Ovary (tissue), 9 donors: ENCODE results near the gene ANO2. TPM values are rescaled to one million over a fixed set of nuclear protein-coding genes. Genes with fewer than 3 reads are reported as not detected.

Source experiments
- DNase-seq, 5 donors: peaks; one replicate each; pipeline ENCODE4 v3.0.0-alpha.2; 2019 to 2020
- H3K27ac ChIP-seq, 2 donors: fragments of 200-600 bp; one replicate each; pipeline versions ENCODE4 v1.5.1 to v1.8.0; 2019 to 2022
- H3K27me3 ChIP-seq: fragments of 200-600 bp; one replicate; pipeline ENCODE4 v1.8.0; 2022
- H3K36me3 ChIP-seq: fragments of 200-600 bp; sonication (generic); one replicate; pipeline ENCODE4 v1.5.1; 2019
- H3K4me1 ChIP-seq: one replicate; pipeline ENCODE4 v1.8.1; 2013; ENCODE audit warnings: mild to moderate bottlenecking, moderate library complexity; ENCODE audit not compliant: insufficient read depth
- H3K4me3 ChIP-seq: fragments of 200-600 bp; sonication (generic); one replicate; pipeline ENCODE4 v1.5.1; 2017
- H3K9me3 ChIP-seq, 2 donors: fragments of 200-600 bp in 1 of 2; sonication (generic) in 1 of 2; one replicate each; pipeline versions ENCODE4 v1.5.1 to v1.8.1; 2013 to 2019; ENCODE audit warnings: mild to moderate bottlenecking in 1 of 2, moderate library complexity in 1 of 2
- CTCF ChIP-seq, 3 donors: fragments of 450-650 bp in 2 of 3; fragments of 200-600 bp in 1 of 3; IDR thresholded peaks; one replicate each; pipeline versions ENCODE4 v1.5.1 to v1.8.0; 2016 to 2022; ENCODE audit warnings: antibody characterized with exemption in 3 of 3, mild to moderate bottlenecking in 1 of 3
- EP300 ChIP-seq: sonication (generic); formaldehyde crosslinking; IDR thresholded peaks from one replicate; pipeline ENCODE4 v1.6.1; 2017; ENCODE audit warnings: antibody characterized with exemption
- POLR2A ChIP-seq: fragments of 450-650 bp; IDR thresholded peaks from one replicate; pipeline ENCODE4 v1.6.1; 2017; ENCODE audit warnings: antibody characterized with exemption, mild to moderate bottlenecking, moderate library complexity
- WGBS, 3 donors: extraction: QIAGEN DNeasy Blood & Tissue Kit in 1 of 3; methylation state at CpG; one replicate each; pipeline versions ENCODE4 v1.1.5 to v1.1.7; 2013 to 2017; 5-methylcytosine and 5-hydroxymethylcytosine counted together
- intact Hi-C, 4 donors: fragments of 100-400 bp; cut with DNase I; formaldehyde crosslinking; loops; one replicate each; pipeline versions ENCODE4 v1.11.0 to v1.15.1; 2022 to 2023
- polyA plus RNA-seq, 2 donors: library from polyadenylated mRNA; stranded (reverse); fragments of 200-250 nt in 1 of 2; fragments of 350-450 nt in 1 of 2; fragmentation: Illumina TruSeq in 1 of 2; extraction: RNeasy Lipid Tissue Mini Kit (QIAGEN cat#74804) in 1 of 2; gene quantifications; one replicate each; pipeline ENCODE4 v1.2.3, GENCODE V29; 2013 to 2014
- total RNA-seq, 7 donors: library from RNA; depleted of rRNA in 2 of 7; stranded (reverse); fragments of >200 nt in 2 of 7; fragmentation: NEBNext Ultra II Directional in 3 of 7; extraction: Animal tissue kit (Norgen Biotek cat#: 25700) in 3 of 7; gene quantifications; one replicate each; pipeline versions ENCODE4 v1.1.0 to v1.2.4, GENCODE V29; 2016 to 2023
- donor health status: DM: no; HTN: no; CAD: no; lungs with moderate emphysema.
- donor health status: DM: no; HTN: no; CAD: no.
- donor health status: Bipolar disorder and iron deficiency.
- donor health status: DM: yes; HTN: yes; CAD: no.
- donor health status: DM: no; HTN: no; CAD: no.
- donor health status: DM: yes; HTN: yes; CAD: no.

The ANO2 gene
- total and polyA plus RNA-seq, 9 donors: 3.0 to 6.7 (median 3.3) TPM

- Histone ChIP-seq H3K4me1 (no peaks in the 10 kb centered on the region), H3K4me3 (no peak overlapping the region)
- 61 to 73% (median 72%) methylated on average over 4 of the region's 4 CpGs for WGBS, 3 donors
Observed at GRCh38 chr12:5656836-5657235, 288.2 kb downstream of the ANO2 start.

GRCh38 chr12:5655120-5655519 lies 289.9 kb downstream of the ANO2 start:
- Histone ChIP-seq H3K27me3 (no peaks in the 10 kb centered on the region), H3K4me3 (no peak overlapping the region), H3K9me3 (no peaks in the 10 kb centered on the region), H3K27ac (no peak overlapping the region), H3K36me3 (no peaks in the 10 kb centered on the region), H3K4me1 (no peaks in the 10 kb centered on the region)
- TF ChIP-seq POLR2A: no peak
- TF ChIP-seq EP300: no peak
- TF ChIP-seq CTCF (IDR thresholded peaks at IDR 0.05): no peak
- DNase-seq: no peak
- 78 to 84% (median 80%) methylated on average over 3 of the region's 3 CpGs for WGBS, 3 donors
- intact Hi-C loops: no loop called here

More at GRCh38 chr12:5656836-5657235, 288.2 kb downstream of the ANO2 start:
- no peaks in the 10 kb centered on the region for H3K9me3 ChIP-seq
- no peak for TF ChIP-seq POLR2A
- no peak for TF ChIP-seq EP300
- TF ChIP-seq CTCF (IDR thresholded peaks at IDR 0.05): no peak
- H3K27me3 ChIP-seq: no peaks in the 10 kb centered on the region
- DNase-seq: no peak
- H3K27ac ChIP-seq: no peak overlapping the region
- H3K36me3 ChIP-seq: no peaks in the 10 kb centered on the region
- intact Hi-C loops: no loop called here

- no peak for TF ChIP-seq POLR2A
- TF ChIP-seq EP300: no peak
- TF ChIP-seq CTCF (IDR thresholded peaks at IDR 0.05): no peak
- Histone ChIP-seq H3K4me1 (no peaks in the 10 kb centered on the region), H3K36me3 (no peaks in the 10 kb centered on the region), H3K27ac (no peak overlapping the region), H3K9me3 (no peaks in the 10 kb centered on the region), H3K27me3 (no peaks in the 10 kb centered on the region), H3K4me3 (no peak overlapping the region)
- no peak for DNase-seq
- intact Hi-C loops: loop anchor here in 1 of 4 donors (5.0 kb wide), 1 partner anchor 227 kb away; no protein-coding TSS in a partner anchor
Observed at GRCh38 chr12:5654019-5654418, 291.0 kb downstream of the ANO2 start.

GRCh38 chr12:5650829-5651461 lies 294.1 kb downstream of the ANO2 start:
- no peaks in the 10 kb centered on the region for H3K9me3 ChIP-seq
- no peaks in the 10 kb centered on the region for H3K36me3 ChIP-seq
- no peak overlapping the region for H3K27ac ChIP-seq
- no peaks in the 10 kb centered on the region for H3K4me1 ChIP-seq
- TF ChIP-seq CTCF (IDR thresholded peaks at IDR 0.05): no peak
- no peak for TF ChIP-seq EP300
- no peak for TF ChIP-seq POLR2A
- WGBS, 3 donors: 33 to 48% (median 46%) methylated on average over 1 of the region's 1 CpG
- DNase-seq: no peak
- no peak overlapping the region for H3K4me3 ChIP-seq
- H3K27me3 ChIP-seq: no peaks in the 10 kb centered on the region
- intact Hi-C loops: loop anchor here in 1 of 4 donors (5.0 kb wide), 1 partner anchor 224 kb away; no protein-coding TSS in a partner anchor
